Psoas muscle (tissue), 8 donors: ENCODE measurements around the gene NCAPD3. TPM values are rescaled to one million over a fixed set of nuclear protein-coding genes. Genes with fewer than 3 reads are reported as not detected.

Source experiments
- ATAC-seq, 4 donors: fragments of 200-7000 bp; cut with Tn5 transposase; one replicate each; pipeline ENCODE4 v1.9.1; 2020; ENCODE audit warnings: moderate library complexity in 3 of 4, mild to moderate bottlenecking in 2 of 4
- DNase-seq, 2 donors: peaks; one replicate each; pipeline ENCODE4 v3.0.0-alpha.2; 2020
- H3K27ac ChIP-seq: fragments of 200-600 bp; one replicate; pipeline ENCODE4 v1.8.0; 2022
- H3K27me3 ChIP-seq, 3 donors: fragments of 200-600 bp in 1 of 3; one replicate each; pipeline versions ENCODE4 v1.6.1 to v1.8.0; 2013 to 2022; ENCODE audit warnings: low read length in 2 of 3, mild to moderate bottlenecking in 2 of 3, moderate library complexity in 1 of 3; ENCODE audit not compliant: insufficient read depth in 3 of 3
- H3K36me3 ChIP-seq, 2 donors: fragments of 200-600 bp in 1 of 2; one replicate each; pipeline versions ENCODE4 v1.6.1 to v1.8.0; 2013 to 2022; ENCODE audit warnings: low read depth in 1 of 2, mild to moderate bottlenecking in 1 of 2, moderate library complexity in 1 of 2; ENCODE audit not compliant: insufficient read depth in 1 of 2
- H3K4me1 ChIP-seq: fragments of 200-600 bp; one replicate; pipeline ENCODE4 v1.8.0; 2022
- H3K4me3 ChIP-seq: fragments of 200-600 bp; one replicate; pipeline ENCODE4 v1.8.0; 2022; ENCODE audit warnings: mild to moderate bottlenecking
- H3K9me3 ChIP-seq: fragments of 200-600 bp; one replicate; pipeline ENCODE4 v1.8.0; 2022
- WGBS, 3 donors: extraction: QIAGEN DNeasy Blood & Tissue Kit; methylation state at CpG; one replicate each; pipeline versions ENCODE4 v1.1.6 to v1.1.7; 2013; 5-methylcytosine and 5-hydroxymethylcytosine counted together
- intact Hi-C, 2 donors: fragments of 100-400 bp; cut with DNase I; formaldehyde crosslinking; loops; one replicate each; pipeline versions ENCODE4 v1.11.0 to v1.14.2; 2022
- polyA plus RNA-seq, 3 donors: library from polyadenylated mRNA; stranded (reverse); fragments of 200-250 nt; gene quantifications; one replicate each; pipeline ENCODE4 v1.2.3, GENCODE V29; 2013
- total RNA-seq, 4 donors: library from RNA; stranded (reverse); fragmentation: NEBNext Ultra II Directional in 2 of 4; extraction: Animal tissue kit (Norgen Biotek cat#: 25700) in 2 of 4; gene quantifications; one replicate each; pipeline versions ENCODE4 v1.2.1 to v1.2.4, GENCODE V29; 2021 to 2023
- TF ChIP-seq, protein P1 (sequence below): fragments of 200-600 bp; IDR thresholded peaks from one replicate; pipeline ENCODE4 v1.8.0; 2022; ENCODE audit warnings: antibody characterized with exemption
- donor health status: healthy with polysubstance abuse.
- donor health status: DM: no; HTN: no; CAD: no; lungs with moderate emphysema.
- donor health status: Bipolar disorder and iron deficiency.
- donor health status: healthy.
- donor health status: DM: yes; HTN: yes; CAD: no.
- donor health status: DM: no; HTN: no; CAD: no.
- donor health status: DM: no; HTN: no; CAD: no.
- donor health status: DM: yes; HTN: yes; CAD: no.

Gene NCAPD3
- total and polyA plus RNA-seq, 7 donors = 2.8 to 8.7 (median 5.5) TPM

DNA sequence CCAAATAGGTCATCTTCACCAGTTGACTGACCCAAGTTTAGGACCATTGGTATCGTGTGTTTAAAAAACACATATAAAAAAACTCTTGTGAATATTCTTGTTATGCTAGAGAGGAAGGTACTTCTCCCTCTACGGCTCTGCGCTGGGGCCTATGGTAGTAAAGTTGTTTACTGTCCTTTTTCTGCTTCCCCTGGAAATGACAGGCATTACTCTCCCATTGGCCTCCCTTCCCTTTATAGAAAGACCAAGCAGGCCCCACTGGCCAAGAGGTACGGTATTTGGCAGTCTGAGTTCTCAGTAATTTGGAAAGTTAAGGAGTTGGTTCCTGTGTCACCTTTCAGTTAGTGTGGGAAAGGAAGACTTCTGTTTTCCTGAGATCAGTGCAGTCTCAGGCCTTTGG, 22.9 kb upstream of the NCAPD3 start:
- Histone ChIP-seq H3K27me3 (no peaks in the 10 kb centered on the region), H3K4me3 (no peak overlapping the region), H3K9me3 (no peaks in the 10 kb centered on the region), H3K4me1 (no peaks in the 10 kb centered on the region), H3K27ac (no peak overlapping the region), H3K36me3 (peaks cover 11 to 99% of the 10 kb centered on the region in 2 donors)
- ATAC-seq = no peak
- 71 to 81% (median 74%) methylated on average over 4 of the region's 4 CpGs for WGBS, 3 donors
- TF ChIP-seq, protein P1, sequence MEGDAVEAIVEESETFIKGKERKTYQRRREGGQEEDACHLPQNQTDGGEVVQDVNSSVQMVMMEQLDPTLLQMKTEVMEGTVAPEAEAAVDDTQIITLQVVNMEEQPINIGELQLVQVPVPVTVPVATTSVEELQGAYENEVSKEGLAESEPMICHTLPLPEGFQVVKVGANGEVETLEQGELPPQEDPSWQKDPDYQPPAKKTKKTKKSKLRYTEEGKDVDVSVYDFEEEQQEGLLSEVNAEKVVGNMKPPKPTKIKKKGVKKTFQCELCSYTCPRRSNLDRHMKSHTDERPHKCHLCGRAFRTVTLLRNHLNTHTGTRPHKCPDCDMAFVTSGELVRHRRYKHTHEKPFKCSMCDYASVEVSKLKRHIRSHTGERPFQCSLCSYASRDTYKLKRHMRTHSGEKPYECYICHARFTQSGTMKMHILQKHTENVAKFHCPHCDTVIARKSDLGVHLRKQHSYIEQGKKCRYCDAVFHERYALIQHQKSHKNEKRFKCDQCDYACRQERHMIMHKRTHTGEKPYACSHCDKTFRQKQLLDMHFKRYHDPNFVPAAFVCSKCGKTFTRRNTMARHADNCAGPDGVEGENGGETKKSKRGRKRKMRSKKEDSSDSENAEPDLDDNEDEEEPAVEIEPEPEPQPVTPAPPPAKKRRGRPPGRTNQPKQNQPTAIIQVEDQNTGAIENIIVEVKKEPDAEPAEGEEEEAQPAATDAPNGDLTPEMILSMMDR = no peak
- DNase-seq = no peak
- intact Hi-C loops = no loop called here

DNA sequence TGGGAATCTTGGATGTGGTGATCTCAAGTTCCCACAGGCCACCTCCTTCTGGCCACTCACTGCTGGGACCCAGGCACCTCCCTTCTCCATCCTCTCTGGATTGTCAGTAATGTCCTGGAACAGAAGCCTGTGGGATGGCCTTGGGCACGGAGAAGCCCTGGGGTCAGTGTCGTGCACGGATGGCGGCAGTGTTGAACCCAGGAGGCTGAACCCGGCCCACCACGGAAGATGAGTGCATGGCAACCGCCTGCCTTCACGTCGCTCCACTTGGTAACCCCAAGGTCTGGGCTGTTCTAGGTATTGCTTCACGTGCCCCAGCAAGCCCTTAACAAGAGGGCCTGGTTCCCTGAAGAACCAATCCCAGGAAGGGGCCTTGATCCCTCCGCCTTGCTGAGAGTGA, 22.3 kb upstream of the NCAPD3 start:
- Histone ChIP-seq H3K27me3 (no peaks in the 10 kb centered on the region), H3K36me3 (peaks cover 11 to 100% of the 10 kb centered on the region in 2 donors), H3K4me1 (no peaks in the 10 kb centered on the region), H3K9me3 (no peaks in the 10 kb centered on the region), H3K4me3 (no peak overlapping the region), H3K27ac (no peak overlapping the region)
- 87 to 90% (median 87%) methylated on average over 11 of the region's 11 CpGs for WGBS, 3 donors
- TF ChIP-seq, protein P1 = no peak
- DNase-seq = no peak
- intact Hi-C loops = no loop called here
- no peak for ATAC-seq

DNA sequence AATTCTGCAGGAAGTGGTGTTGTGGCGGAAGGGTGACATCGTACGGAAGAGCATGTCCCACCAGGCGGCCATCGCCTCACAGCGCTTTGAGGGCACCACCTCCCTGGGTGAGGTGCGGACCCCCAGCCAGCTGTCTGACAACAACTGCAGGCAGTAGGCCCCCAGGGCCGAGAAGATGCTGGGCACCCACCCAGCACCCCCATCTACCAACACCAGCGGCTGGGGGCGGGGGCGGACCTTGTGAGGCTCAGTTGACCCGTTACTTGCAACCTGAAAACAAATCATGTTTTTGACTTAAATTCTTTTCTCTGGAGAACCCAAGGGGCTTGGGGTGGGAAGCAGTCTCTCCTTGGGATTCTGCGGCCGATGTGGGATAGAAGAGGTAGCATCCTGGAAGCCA, 21.7 kb upstream of the NCAPD3 start:
- Histone ChIP-seq H3K9me3 (no peaks in the 10 kb centered on the region), H3K27ac (no peak overlapping the region), H3K36me3 (peaks cover 11 to 98% of the 10 kb centered on the region in 2 donors), H3K4me3 (no peak overlapping the region), H3K27me3 (no peaks in the 10 kb centered on the region), H3K4me1 (no peaks in the 10 kb centered on the region)
- intact Hi-C loops = no loop called here
- no peak for ATAC-seq
- no peak for DNase-seq
- TF ChIP-seq, protein P1 = no peak
- 90 to 92% (median 90%) methylated on average over 14 of the region's 14 CpGs for WGBS, 3 donors

DNA sequence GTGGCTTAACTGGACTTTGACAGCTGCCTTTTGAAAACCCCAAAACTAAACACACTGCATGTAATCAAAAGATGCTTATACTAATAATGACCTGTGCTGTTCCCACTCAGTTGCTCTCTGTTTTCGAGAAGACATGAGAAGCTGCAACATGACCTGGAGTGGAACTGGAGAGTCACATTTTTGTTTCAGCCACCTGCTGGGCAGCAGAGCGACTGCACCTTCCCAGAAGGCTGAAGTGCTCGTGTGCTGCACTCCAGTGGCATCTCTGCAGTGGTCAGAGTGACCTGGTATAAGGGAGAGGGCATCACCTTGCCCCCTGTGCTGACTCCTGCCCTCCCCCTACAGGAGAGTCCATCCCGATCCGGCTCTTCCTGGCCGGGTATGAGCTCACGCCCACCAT, 20.8 kb upstream of the NCAPD3 start:
- Histone ChIP-seq H3K4me1 (no peaks in the 10 kb centered on the region), H3K4me3 (no peak overlapping the region), H3K27me3 (no peaks in the 10 kb centered on the region), H3K36me3 (peaks cover 13 to 98% of the 10 kb centered on the region in 2 donors), H3K27ac (no peak overlapping the region), H3K9me3 (no peaks in the 10 kb centered on the region)
- peak; percentile 30 to 66 (median 36) for ATAC-seq
- TF ChIP-seq, protein P1 = peak; percentile 31
- intact Hi-C loops = no loop called here
- 44 to 57% (median 51%) methylated on average over 7 of the region's 7 CpGs for WGBS, 3 donors
- no peak for DNase-seq

DNA sequence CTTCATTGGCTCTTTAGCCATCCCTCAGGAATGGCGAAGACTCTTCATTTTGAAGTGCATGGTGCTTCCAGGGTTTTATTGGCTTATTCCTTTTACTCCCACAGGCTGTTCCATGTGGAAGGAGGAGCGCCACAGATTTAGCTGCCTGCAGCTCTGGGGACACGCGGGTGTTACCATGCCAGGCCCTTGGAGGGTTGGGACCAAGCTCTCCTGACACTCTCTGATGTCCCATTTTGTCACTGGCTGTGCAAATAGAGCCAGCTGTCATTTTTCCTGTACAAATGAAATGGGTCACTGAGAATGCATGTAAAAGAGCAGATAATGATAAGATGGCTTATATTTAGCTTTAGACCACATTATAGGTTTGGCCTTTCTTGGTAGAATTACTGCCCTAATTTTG, 20.1 kb upstream of the NCAPD3 start:
- H3K4me3 ChIP-seq = no peak overlapping the region
- DNase-seq = no peak
- TF ChIP-seq, protein P1 = no peak
- H3K27ac ChIP-seq = no peak overlapping the region
- no peaks in the 10 kb centered on the region for H3K9me3 ChIP-seq
- H3K36me3 ChIP-seq = peaks cover 12 to 98% of the 10 kb centered on the region in 2 donors
- WGBS, 3 donors = 91 to 98% (median 92%) methylated on average over 4 of the region's 4 CpGs
- intact Hi-C loops = no loop called here
- H3K4me1 ChIP-seq = no peaks in the 10 kb centered on the region
- H3K27me3 ChIP-seq = no peaks in the 10 kb centered on the region
- ATAC-seq = no peak
